Measurements from ENCODE around the gene ADGRB2. TPM values are rescaled to one million over a fixed set of nuclear protein-coding genes. Genes with fewer than 3 reads are reported as not detected.
A peak's percentile ranks its signal among the peaks of the same experiment; 100 is the strongest.

Gene ADGRB2
- total RNA-seq, 1 donor from 2014 or later, result 7.1 TPM

DNA sequence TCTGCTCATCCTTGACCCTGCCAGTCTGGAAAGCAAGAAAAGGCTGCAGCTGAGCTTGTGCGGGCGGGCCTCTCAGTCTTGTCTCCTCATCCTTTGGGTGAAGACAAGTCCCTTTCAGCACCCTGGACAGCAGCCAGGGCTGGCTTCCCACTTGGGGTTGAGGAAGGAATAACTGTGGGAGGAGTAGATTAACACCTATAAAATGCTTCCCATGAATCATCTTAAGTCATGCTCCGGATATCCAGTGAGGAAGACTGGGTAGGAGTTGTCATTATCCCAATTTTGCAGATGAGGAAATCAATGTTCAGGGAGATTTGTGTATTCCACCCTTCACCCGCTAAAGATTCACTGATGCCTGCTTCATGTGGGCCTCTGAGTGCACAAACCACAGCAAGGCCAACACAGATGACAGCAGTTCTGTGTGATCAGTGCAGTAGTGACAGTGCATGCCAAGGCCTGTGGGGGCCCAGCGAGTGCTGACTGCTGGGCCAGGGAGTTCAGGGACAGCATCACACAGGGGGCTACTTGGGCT is 40.2 kb downstream of the ADGRB2 start:
- no peak overlapping the region for H3K4me3 ChIP-seq

DNA sequence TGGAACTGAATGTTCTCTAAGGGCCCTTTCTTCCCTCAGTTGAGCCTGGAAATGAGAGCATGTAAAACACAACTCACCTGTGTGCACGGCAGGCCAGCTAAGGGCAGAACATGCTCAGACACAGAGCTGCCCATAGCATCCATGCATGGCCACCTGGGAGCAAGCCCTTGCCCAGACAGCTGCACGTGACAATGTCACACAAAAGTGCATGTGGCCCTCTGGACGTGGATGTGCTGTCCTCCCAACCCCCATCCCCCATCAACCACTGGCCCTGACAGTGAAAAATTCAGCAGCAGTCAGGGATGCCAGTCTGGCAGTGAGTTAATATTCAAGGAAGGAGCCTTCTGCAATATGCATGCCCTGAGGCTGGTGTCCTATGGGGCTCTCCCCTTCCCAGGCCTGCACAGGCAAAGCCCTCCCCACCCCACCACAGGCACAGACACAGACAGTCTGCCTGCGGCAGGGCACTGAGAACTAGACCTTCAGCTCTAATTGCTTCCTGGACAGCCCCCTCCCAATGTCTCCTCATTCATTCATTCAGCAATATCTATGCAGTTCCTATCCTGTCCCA is 45.7 kb downstream of the ADGRB2 start:
- peaks cover 19% of the 10 kb centered on the region for H3K27me3 Mint-ChIP-seq (ENCODE audit: insufficient read depth, low read depth)
- Histone ChIP-seq H3K4me1 (no peaks in the 10 kb centered on the region), H3K36me3 (no peaks in the 10 kb centered on the region), H3K4me3 (no peak overlapping the region), H2AFZ (replicated peaks) (no peak overlapping the region), H3K79me2 (ENCODE audit: low read depth) (no peaks in the 10 kb centered on the region), H3K9ac (no peak overlapping the region), H3K27ac (no peak overlapping the region), H3K27me3 (no peaks in the 10 kb centered on the region), H3F3A (ENCODE audit: low read depth) (peaks cover 16% of the 10 kb centered on the region), H3K4me2 (no peak overlapping the region), H3K9me3 (ENCODE audit: low read depth) (no peaks in the 10 kb centered on the region), H4K20me1 (ENCODE audit: low read depth) (no peaks in the 10 kb centered on the region)
- no peak overlapping the region for H3K27ac Mint-ChIP-seq
- peaks cover 19% of the 10 kb centered on the region for H3K4me1 Mint-ChIP-seq
- H3K9me3 Mint-ChIP-seq, result no peaks in the 10 kb centered on the region
- TF ChIP-seq EZH2 (IDR thresholded peaks at IDR 0.05), result no peak
- no peak for TF ChIP-seq EZH2phosphoT487 (IDR thresholded peaks at IDR 0.05)
- TF ChIP-seq, protein P1, sequence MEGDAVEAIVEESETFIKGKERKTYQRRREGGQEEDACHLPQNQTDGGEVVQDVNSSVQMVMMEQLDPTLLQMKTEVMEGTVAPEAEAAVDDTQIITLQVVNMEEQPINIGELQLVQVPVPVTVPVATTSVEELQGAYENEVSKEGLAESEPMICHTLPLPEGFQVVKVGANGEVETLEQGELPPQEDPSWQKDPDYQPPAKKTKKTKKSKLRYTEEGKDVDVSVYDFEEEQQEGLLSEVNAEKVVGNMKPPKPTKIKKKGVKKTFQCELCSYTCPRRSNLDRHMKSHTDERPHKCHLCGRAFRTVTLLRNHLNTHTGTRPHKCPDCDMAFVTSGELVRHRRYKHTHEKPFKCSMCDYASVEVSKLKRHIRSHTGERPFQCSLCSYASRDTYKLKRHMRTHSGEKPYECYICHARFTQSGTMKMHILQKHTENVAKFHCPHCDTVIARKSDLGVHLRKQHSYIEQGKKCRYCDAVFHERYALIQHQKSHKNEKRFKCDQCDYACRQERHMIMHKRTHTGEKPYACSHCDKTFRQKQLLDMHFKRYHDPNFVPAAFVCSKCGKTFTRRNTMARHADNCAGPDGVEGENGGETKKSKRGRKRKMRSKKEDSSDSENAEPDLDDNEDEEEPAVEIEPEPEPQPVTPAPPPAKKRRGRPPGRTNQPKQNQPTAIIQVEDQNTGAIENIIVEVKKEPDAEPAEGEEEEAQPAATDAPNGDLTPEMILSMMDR (IDR thresholded peaks at IDR 0.05), result no peak
- DNase-seq (ENCODE audit: low spot score), result no peak
- no peak overlapping the region for H3K4me3 Mint-ChIP-seq
- no peaks in the 10 kb centered on the region for H3K36me3 Mint-ChIP-seq

More for the DNA sequence above, 40.2 kb downstream of the ADGRB2 start:
- peaks cover 9% of the 10 kb centered on the region for H3K4me1 Mint-ChIP-seq
- no peak overlapping the region for H3K4me3 Mint-ChIP-seq
- peaks cover 4% of the 10 kb centered on the region for H3F3A ChIP-seq (ENCODE audit: low read depth)
- H3K27me3 ChIP-seq, result no peaks in the 10 kb centered on the region
- TF ChIP-seq EZH2phosphoT487 (IDR thresholded peaks at IDR 0.05), result no peak
- TF ChIP-seq, protein P1 (IDR thresholded peaks at IDR 0.05), result no peak
- TF ChIP-seq EZH2 (IDR thresholded peaks at IDR 0.05), result no peak
- no peaks in the 10 kb centered on the region for H3K4me1 ChIP-seq
- no peaks in the 10 kb centered on the region for H3K36me3 ChIP-seq
- no peak overlapping the region for H2AFZ ChIP-seq (replicated peaks)
- H3K9ac ChIP-seq, result no peak overlapping the region
- no peak overlapping the region for H3K27ac ChIP-seq
- no peaks in the 10 kb centered on the region for H3K9me3 ChIP-seq (ENCODE audit: low read depth)
- H3K36me3 Mint-ChIP-seq, result peaks cover 1% of the 10 kb centered on the region
- peak; percentile 95 for DNase-seq (ENCODE audit: low spot score)
- H3K27me3 Mint-ChIP-seq (ENCODE audit: insufficient read depth, low read depth), result peaks cover 14% of the 10 kb centered on the region
- H3K79me2 ChIP-seq (ENCODE audit: low read depth), result no peaks in the 10 kb centered on the region
- H3K27ac Mint-ChIP-seq, result no peak overlapping the region
- no peak overlapping the region for H3K4me2 ChIP-seq
- no peaks in the 10 kb centered on the region for H3K9me3 Mint-ChIP-seq
- H4K20me1 ChIP-seq (ENCODE audit: low read depth), result peaks cover 15% of the 10 kb centered on the region

DNA sequence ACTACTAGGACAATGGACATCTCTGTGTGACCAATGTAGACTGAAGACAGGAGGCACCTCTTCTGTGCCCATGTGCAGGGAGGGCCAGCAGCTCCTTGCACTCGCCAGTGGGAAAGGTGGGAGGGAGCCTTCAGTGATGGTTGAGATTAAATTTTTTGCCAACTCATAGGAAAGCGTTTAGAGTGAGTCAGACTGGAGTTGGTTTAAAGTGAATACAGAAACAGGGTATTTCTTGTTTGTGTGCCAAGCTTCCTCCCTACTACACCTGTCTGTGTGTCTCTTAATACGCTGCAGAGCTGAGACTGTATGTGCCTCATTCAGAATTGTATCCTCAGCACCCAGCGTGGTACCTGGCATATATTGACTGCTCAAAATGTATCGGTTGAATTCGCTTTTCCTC is 46.8 kb downstream of the ADGRB2 start:
- Mint-ChIP-seq H3K36me3 (no peaks in the 10 kb centered on the region), H3K4me1 (peaks cover 26% of the 10 kb centered on the region), H3K9me3 (no peaks in the 10 kb centered on the region), H3K27me3 (ENCODE audit: insufficient read depth, low read depth) (peaks cover 19% of the 10 kb centered on the region), H3K27ac (no peak overlapping the region), H3K4me3 (peak overlapping the region; percentile 16)
- H3K9ac ChIP-seq, result no peak overlapping the region
- no peaks in the 10 kb centered on the region for H3K36me3 ChIP-seq
- H3F3A ChIP-seq (ENCODE audit: low read depth), result peaks cover 16% of the 10 kb centered on the region
- no peaks in the 10 kb centered on the region for H3K9me3 ChIP-seq (ENCODE audit: low read depth)
- H4K20me1 ChIP-seq (ENCODE audit: low read depth), result no peaks in the 10 kb centered on the region
- H2AFZ ChIP-seq (replicated peaks), result no peak overlapping the region
- peaks cover 3% of the 10 kb centered on the region for H3K4me1 ChIP-seq
- H3K27me3 ChIP-seq, result no peaks in the 10 kb centered on the region
- H3K79me2 ChIP-seq (ENCODE audit: low read depth), result no peaks in the 10 kb centered on the region
- TF ChIP-seq, protein P1 (IDR thresholded peaks at IDR 0.05), result no peak
- no peak for TF ChIP-seq EZH2phosphoT487 (IDR thresholded peaks at IDR 0.05)
- no peak for TF ChIP-seq EZH2 (IDR thresholded peaks at IDR 0.05)
- H3K27ac ChIP-seq, result no peak overlapping the region
- H3K4me3 ChIP-seq, result no peak overlapping the region
- no peak for DNase-seq (ENCODE audit: low spot score)
- no peak overlapping the region for H3K4me2 ChIP-seq
